Esophagus squamous epithelium (tissue), 5 donors: ENCODE data around the gene GABRB1. TPM values are rescaled to one million over a fixed set of nuclear protein-coding genes. Genes with fewer than 3 reads are reported as not detected.

ENCODE experiments used
- DNase-seq: peaks from one replicate; lab custom pipeline; 2025; lab: John Stamatoyannopoulos, UW
- H3K27ac ChIP-seq, 4 donors: fragments of 200-600 bp; sonication (generic); one replicate each; pipeline ENCODE4 v1.5.1; 2016 to 2019; ENCODE audit warnings: mild to moderate bottlenecking in 1 of 4
- H3K27me3 ChIP-seq, 4 donors: fragments of 200-600 bp; sonication (generic); 1 replicate in 3 of 4; 2 replicates in 1 of 4; pipeline versions ENCODE4 v1.5.1 to v1.6.0; 2017 to 2021; ENCODE audit warnings: antibody characterized with exemption in 1 of 4
- H3K36me3 ChIP-seq, 3 donors: fragments of 200-600 bp; sonication (generic); one replicate each; pipeline ENCODE4 v1.5.1; 2016 to 2019
- H3K4me1 ChIP-seq, 3 donors: fragments of 200-600 bp; sonication (generic); one replicate each; pipeline ENCODE4 v1.5.1; 2017 to 2019
- H3K4me3 ChIP-seq, 4 donors: fragments of 200-600 bp; sonication (generic); 1 replicate in 3 of 4; 2 replicates in 1 of 4; pipeline ENCODE4 v1.5.1; 2016 to 2019; ENCODE audit warnings: mild to moderate bottlenecking in 2 of 4, moderate library complexity in 1 of 4
- H3K9me3 ChIP-seq, 3 donors: fragments of 200-600 bp; sonication (generic); one replicate each; pipeline ENCODE4 v1.5.1; 2016 to 2019
- POLR2A ChIP-seq, 4 donors: fragments of 450-650 bp; IDR thresholded peaks; one replicate each; pipeline ENCODE4 v1.6.1; 2017; ENCODE audit warnings: antibody characterized with exemption in 4 of 4, mild to moderate bottlenecking in 4 of 4, moderate library complexity in 3 of 4
- WGBS, 2 donors: methylation state at CpG; one replicate each; pipeline ENCODE4 v1.1.5; 2018; 5-methylcytosine and 5-hydroxymethylcytosine counted together
- intact Hi-C: fragments of 100-400 bp; cut with DNase I; formaldehyde crosslinking; loops from one replicate; pipeline ENCODE4 v1.15.0; 2022
- total RNA-seq, 4 donors: library from RNA; depleted of rRNA; stranded (reverse); fragments of >200 nt; gene quantifications; one replicate each; pipeline ENCODE4 v1.1.0, GENCODE V29; 2016
- TF ChIP-seq, protein P1 (sequence below), 6 experiments: fragments of 450-650 bp in 4 of 6; fragments of 200-600 bp in 2 of 6; sonication (generic) in 2 of 6; IDR thresholded peaks; one replicate each; pipeline ENCODE4 v1.5.1; 2016 to 2019; ENCODE audit warnings: antibody characterized with exemption in 6 of 6, mild to moderate bottlenecking in 4 of 6, moderate library complexity in 4 of 6
- donor health status: DM: yes; HTN: yes; CAD: no.

Gene GABRB1
- total RNA-seq, 4 donors from 2014 or later, result not detected

DNA sequence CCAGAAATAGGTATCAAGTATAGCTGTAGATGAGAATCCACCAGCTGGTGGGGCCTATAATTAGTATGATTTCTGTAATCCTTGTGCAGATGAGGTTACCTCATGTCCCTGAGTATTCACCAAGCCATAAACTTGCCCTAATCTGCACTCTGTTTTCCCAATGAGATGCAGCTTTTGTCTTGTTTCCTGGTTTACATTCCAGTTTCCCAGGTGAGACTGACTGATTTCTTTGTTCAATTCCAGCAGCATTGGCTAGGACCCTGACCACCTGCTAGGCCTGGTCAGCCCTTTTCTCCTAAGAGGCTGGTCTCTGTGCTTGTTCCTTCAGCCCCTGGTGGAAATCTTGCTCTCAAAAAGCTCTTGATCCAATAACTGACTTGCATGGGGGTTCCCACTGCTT lies 44.6 kb downstream of the GABRB1 start:
- intact Hi-C loops, result no loop called here
- no peaks in the 10 kb centered on the region for H3K9me3 ChIP-seq
- no peaks in the 10 kb centered on the region for H3K27me3 ChIP-seq
- H3K4me3 ChIP-seq, result no peak overlapping the region
- no peak for DNase-seq
- no peaks in the 10 kb centered on the region for H3K4me1 ChIP-seq
- H3K36me3 ChIP-seq, result no peaks in the 10 kb centered on the region
- TF ChIP-seq POLR2A (IDR thresholded peaks at IDR 0.05), result no peak
- TF ChIP-seq, protein P1, sequence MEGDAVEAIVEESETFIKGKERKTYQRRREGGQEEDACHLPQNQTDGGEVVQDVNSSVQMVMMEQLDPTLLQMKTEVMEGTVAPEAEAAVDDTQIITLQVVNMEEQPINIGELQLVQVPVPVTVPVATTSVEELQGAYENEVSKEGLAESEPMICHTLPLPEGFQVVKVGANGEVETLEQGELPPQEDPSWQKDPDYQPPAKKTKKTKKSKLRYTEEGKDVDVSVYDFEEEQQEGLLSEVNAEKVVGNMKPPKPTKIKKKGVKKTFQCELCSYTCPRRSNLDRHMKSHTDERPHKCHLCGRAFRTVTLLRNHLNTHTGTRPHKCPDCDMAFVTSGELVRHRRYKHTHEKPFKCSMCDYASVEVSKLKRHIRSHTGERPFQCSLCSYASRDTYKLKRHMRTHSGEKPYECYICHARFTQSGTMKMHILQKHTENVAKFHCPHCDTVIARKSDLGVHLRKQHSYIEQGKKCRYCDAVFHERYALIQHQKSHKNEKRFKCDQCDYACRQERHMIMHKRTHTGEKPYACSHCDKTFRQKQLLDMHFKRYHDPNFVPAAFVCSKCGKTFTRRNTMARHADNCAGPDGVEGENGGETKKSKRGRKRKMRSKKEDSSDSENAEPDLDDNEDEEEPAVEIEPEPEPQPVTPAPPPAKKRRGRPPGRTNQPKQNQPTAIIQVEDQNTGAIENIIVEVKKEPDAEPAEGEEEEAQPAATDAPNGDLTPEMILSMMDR (IDR thresholded peaks at IDR 0.05), result no peak
- H3K27ac ChIP-seq, result no peak overlapping the region

DNA sequence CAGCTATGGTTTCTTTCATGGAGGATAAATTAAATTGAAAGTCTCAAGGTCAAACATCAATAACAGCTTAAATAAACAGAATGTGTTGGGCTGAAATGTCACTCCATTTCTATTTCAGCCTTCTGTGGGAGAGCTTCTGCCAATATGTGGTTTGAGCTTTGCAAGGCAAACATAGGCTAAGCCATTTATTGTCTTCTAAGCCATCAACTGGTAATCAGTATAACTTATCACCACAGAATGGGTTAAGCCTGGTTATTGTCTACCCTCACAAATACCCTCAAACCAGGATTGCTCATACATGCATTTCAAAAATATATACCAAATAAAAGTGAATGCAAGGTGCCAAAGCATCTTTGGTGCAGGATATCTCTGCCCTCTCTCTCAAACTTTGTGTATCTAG lies 52.7 kb downstream of the GABRB1 start:
- TF ChIP-seq, protein P1 (IDR thresholded peaks at IDR 0.05), result no peak
- TF ChIP-seq POLR2A (IDR thresholded peaks at IDR 0.05), result no peak
- H3K27me3 ChIP-seq, result no peaks in the 10 kb centered on the region
- intact Hi-C loops, result no loop called here
- H3K27ac ChIP-seq, result no peak overlapping the region
- no peak for DNase-seq
- H3K9me3 ChIP-seq, result no peaks in the 10 kb centered on the region
- H3K4me3 ChIP-seq, result no peak overlapping the region
- H3K36me3 ChIP-seq, result no peaks in the 10 kb centered on the region
- H3K4me1 ChIP-seq, result no peaks in the 10 kb centered on the region

DNA sequence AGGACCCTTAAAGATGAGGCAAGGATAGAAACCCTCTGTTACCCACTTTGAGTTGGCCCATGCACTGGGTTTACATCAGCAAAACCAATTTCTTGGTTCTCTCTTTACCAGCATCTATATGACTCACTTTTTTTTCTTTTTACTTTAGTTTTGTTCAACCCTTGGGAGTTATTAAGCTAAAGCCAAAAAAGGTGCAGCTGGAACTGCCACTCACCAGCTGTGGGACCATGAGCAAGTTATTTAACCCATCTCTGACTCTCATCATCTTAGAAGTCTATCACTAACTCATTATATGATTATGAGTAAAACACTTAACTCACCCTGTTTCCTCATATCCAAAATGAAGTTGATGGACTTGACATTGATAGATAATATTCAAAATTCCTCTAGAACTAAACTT lies 53.4 kb downstream of the GABRB1 start:
- intact Hi-C loops, result no loop called here
- no peak for DNase-seq
- Histone ChIP-seq H3K36me3 (no peaks in the 10 kb centered on the region), H3K4me1 (no peaks in the 10 kb centered on the region), H3K27me3 (no peaks in the 10 kb centered on the region), H3K9me3 (no peaks in the 10 kb centered on the region), H3K27ac (no peak overlapping the region), H3K4me3 (no peak overlapping the region)
- TF ChIP-seq, protein P1 (IDR thresholded peaks at IDR 0.05), result no peak

DNA sequence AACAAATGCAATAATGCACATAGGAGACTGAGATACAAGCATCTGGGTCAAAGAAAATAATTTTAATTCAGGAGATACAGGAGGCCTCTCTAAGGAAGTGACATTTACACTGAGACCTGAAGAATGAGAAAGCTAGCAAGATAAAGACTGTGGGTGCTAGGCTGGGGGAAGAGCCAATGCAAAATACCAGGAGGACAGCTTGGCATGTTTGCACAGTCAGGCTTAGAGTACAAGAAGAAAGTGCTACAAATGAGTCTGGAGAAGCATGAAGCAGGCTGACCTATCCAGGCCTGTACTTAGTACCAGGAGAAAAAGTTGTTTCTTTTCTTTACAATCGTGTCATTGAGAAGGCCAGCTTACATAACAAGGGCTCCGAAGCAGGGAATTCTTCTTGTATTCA lies 56.9 kb downstream of the GABRB1 start:
- H3K27ac ChIP-seq, result no peak overlapping the region
- no peak for DNase-seq
- WGBS, 2 donors, result 48 to 53% methylated on average over 2 of the region's 2 CpGs
- H3K36me3 ChIP-seq, result no peaks in the 10 kb centered on the region
- no peaks in the 10 kb centered on the region for H3K4me1 ChIP-seq
- H3K9me3 ChIP-seq, result no peaks in the 10 kb centered on the region
- TF ChIP-seq, protein P1 (IDR thresholded peaks at IDR 0.05), result no peak
- TF ChIP-seq POLR2A (IDR thresholded peaks at IDR 0.05), result no peak
- H3K27me3 ChIP-seq, result no peaks in the 10 kb centered on the region
- intact Hi-C loops, result no loop called here
- H3K4me3 ChIP-seq, result no peak overlapping the region

DNA sequence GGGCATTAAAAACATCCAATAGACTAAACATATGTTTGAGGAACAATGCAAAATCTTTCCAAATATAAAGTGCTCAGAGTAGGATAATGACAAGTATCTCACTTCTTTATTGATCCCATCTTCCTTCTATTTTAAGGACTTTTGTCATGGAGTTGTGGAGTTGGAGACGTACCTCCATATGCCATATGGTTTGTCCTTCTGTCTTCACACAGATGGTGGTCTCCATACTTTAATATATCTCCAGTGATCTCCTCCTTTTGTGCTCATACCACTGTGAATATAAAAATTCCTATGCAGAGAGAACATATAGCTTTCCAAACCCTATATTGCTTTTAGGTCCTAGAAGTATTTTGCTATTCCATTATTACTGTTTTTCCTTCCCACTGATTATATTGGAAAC lies 64.5 kb downstream of the GABRB1 start:
- no peak for DNase-seq
- intact Hi-C loops, result no loop called here
- Histone ChIP-seq H3K4me1 (no peaks in the 10 kb centered on the region), H3K36me3 (no peaks in the 10 kb centered on the region), H3K4me3 (no peak overlapping the region), H3K9me3 (no peaks in the 10 kb centered on the region), H3K27me3 (no peaks in the 10 kb centered on the region), H3K27ac (no peak overlapping the region)
- no peak for TF ChIP-seq POLR2A (IDR thresholded peaks at IDR 0.05)
- TF ChIP-seq, protein P1 (IDR thresholded peaks at IDR 0.05), result no peak
- WGBS, 2 donors, result 65 to 75% methylated on average over 1 of the region's 1 CpG
